GM12878 (cell line): ENCODE measurements around the gene CNPPD1. TPM values are rescaled to one million over a fixed set of nuclear protein-coding genes. Genes with fewer than 3 reads are reported as not detected.

Experiments used
- BMI1 ChIP-seq: fragments of 450-650 bp; IDR thresholded peaks from 2 replicates; pipeline ENCODE4 v1.6.1; 2016; ENCODE audit warnings: mild to moderate bottlenecking, moderate library complexity, borderline replicate concordance
- CEBPB ChIP-seq, 2 experiments: fragments of 150-350 bp in 1 of 2; IDR thresholded peaks; 2 replicates each; pipeline ENCODE4 v1.6.1; 2012 to 2014; ENCODE audit warnings: low read depth in 2 of 2, low read length in 2 of 2, borderline replicate concordance in 1 of 2, inconsistent platforms in 1 of 2
- CHD1 ChIP-seq: IDR thresholded peaks from 2 replicates; pipeline ENCODE4 v1.6.1; 2012; ENCODE audit warnings: low read depth, low read length, improper control_type of control experiment
- CHD2 ChIP-seq: IDR thresholded peaks from 2 replicates; pipeline ENCODE4 v1.6.1; 2011; ENCODE audit warnings: low read depth, low read length, improper control_type of control experiment, borderline replicate concordance
- FOXM1 ChIP-seq: IDR thresholded peaks from 2 replicates; pipeline ENCODE4 v1.6.1; 2012; ENCODE audit warnings: low read depth, mild to moderate bottlenecking, inconsistent platforms, low read length, moderate library complexity
- IKZF2 ChIP-seq, 2 experiments: fragments of 450-650 bp; IDR thresholded peaks; 2 replicates each; pipeline ENCODE4 v1.6.1; 2017; ENCODE audit warnings: mild to moderate bottlenecking in 2 of 2, moderate library complexity in 2 of 2
- NKRF ChIP-seq: fragments of 450-650 bp; conservative IDR thresholded peaks from 2 replicates; pipeline ENCODE4 v1.6.1; 2017; ENCODE audit warnings: mild to moderate bottlenecking, moderate library complexity
- RB1 ChIP-seq: fragments of 450-650 bp; formaldehyde crosslinking; IDR thresholded peaks from 2 replicates; pipeline ENCODE4 v1.6.1; 2017; ENCODE audit warnings: mild to moderate bottlenecking, borderline replicate concordance
- RELA ChIP-seq: fragments of 450-650 bp; IDR thresholded peaks from 2 replicates; pipeline ENCODE4 v1.8.0; 2014; ENCODE audit warnings: borderline replicate concordance; ENCODE audit not compliant: partially characterized antibody
- SKIL ChIP-seq: fragments of 450-650 bp; IDR thresholded peaks from 2 replicates; pipeline ENCODE4 v1.6.1; 2017; ENCODE audit warnings: mild to moderate bottlenecking, low read depth, inconsistent platforms; ENCODE audit not compliant: poor library complexity, severe bottlenecking
- SP1 ChIP-seq: IDR thresholded peaks from one replicate; pipeline ENCODE4 v1.6.1; 2011; ENCODE audit warnings: low read depth, low read length
- SREBF2 ChIP-seq: IDR thresholded peaks from 2 replicates; pipeline ENCODE4 v1.6.1; 2012; ENCODE audit warnings: mild to moderate bottlenecking, low read length
- polyA plus RNA-seq, 11 experiments: library from polyadenylated mRNA; depleted of rRNA in 4 of 11; unstranded in 6 of 11; stranded (reverse) in 5 of 11; fragments of >200 nt; fragmentation: Nextera tagmentation in 4 of 11; fragmentation: Illumina TruSeq in 1 of 11; extraction: Ambion mirVana in 4 of 11; extraction: Trizol in 1 of 11; gene quantifications; 1 replicate in 1 of 11; 2 replicates in 10 of 11; pipeline versions ENCODE4 v1.2.1 to v1.2.3, GENCODE V29; 2011 to 2016; ENCODE audit warnings: inconsistent platforms in 2 of 11, missing spikeins in 2 of 11, low read depth in 1 of 11
- total RNA-seq, 4 experiments: library from RNA; depleted of rRNA in 3 of 4; stranded (reverse); fragments of >200 nt in 3 of 4; fragmentation: Illumina TruSeq in 1 of 4; extraction: Trizol in 1 of 4; gene quantifications; 2 replicates each; pipeline versions ENCODE4 v1.2.1 to v1.2.3, GENCODE V29; 2013 to 2021
- TF ChIP-seq, protein P1 (sequence below): fragments of 450-650 bp; IDR thresholded peaks from 2 replicates; pipeline ENCODE4 v1.6.1; 2018; ENCODE audit warnings: borderline replicate concordance, mild to moderate bottlenecking; ENCODE audit not compliant: partially characterized antibody

Gene CNPPD1
- total and polyA plus RNA-seq, 10 of the 15 experiments (the other 5 are each of a cell fraction or from before 2014, with no cell fraction given): 12.2 to 86.6 (median 43.4) TPM

GRCh38 chr2:219206328-219207133 is 29.8 kb upstream of the CNPPD1 start, which contains the start of gene ZFAND2B (continued):
- TF ChIP-seq BMI1 (no peak), IKZF2 (IDR thresholded peaks at IDR 0.05) (no peak; a peak in 2 of 4 replicates), RELA (peak; percentile 45), NKRF (peak; percentile 63), CHD1 (no peak), SREBF2 (no peak), FOXM1 (no peak), CHD2 (no peak), CEBPB (IDR thresholded peaks at IDR 0.05; ENCODE audit: borderline replicate concordance in 1 of 2, low read depth in 2 of 2, low read length in 2 of 2) (no peak), SP1 (no peak), RB1 (peak; percentile 67; the same call in 1 of the 2 replicates), SKIL (peak; percentile 45)
- TF ChIP-seq, protein P1, sequence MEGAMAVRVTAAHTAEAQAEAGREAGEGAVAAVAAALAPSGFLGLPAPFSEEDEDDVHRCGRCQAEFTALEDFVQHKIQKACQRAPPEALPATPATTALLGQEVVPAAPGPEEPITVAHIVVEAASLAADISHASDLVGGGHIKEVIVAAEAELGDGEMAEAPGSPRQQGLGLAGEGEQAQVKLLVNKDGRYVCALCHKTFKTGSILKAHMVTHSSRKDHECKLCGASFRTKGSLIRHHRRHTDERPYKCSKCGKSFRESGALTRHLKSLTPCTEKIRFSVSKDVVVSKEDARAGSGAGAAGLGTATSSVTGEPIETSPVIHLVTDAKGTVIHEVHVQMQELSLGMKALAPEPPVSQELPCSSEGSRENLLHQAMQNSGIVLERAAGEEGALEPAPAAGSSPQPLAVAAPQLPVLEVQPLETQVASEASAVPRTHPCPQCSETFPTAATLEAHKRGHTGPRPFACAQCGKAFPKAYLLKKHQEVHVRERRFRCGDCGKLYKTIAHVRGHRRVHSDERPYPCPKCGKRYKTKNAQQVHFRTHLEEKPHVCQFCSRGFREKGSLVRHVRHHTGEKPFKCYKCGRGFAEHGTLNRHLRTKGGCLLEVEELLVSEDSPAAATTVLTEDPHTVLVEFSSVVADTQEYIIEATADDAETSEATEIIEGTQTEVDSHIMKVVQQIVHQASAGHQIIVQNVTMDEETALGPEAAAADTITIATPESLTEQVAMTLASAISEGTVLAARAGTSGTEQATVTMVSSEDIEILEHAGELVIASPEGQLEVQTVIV: no peak
- TF ChIP-seq, all 136 proteins: peak for 44
